Measurements from ENCODE around the gene CACNA1F.

GRCh38 chrX:49226946-49227345 lies 6.2 kb downstream of the CACNA1F start:
- no peak for TF ChIP-seq CTCF (conservative IDR thresholded peaks at IDR 0.05; ENCODE audit: low read depth, low read length)
- TF ChIP-seq EZH2phosphoT487 (IDR thresholded peaks at IDR 0.05; ENCODE audit: borderline replicate concordance, low read length) = no peak
- TF ChIP-seq EZH2 (IDR thresholded peaks at IDR 0.05; ENCODE audit: low read length, unreplicated experiment) = no peak
